ENCODE data around the gene HIVEP1. TPM values are rescaled to one million over a fixed set of nuclear protein-coding genes. Genes with fewer than 3 reads are reported as not detected.
A peak's percentile ranks its signal among the peaks of the same experiment; 100 is the strongest.

The HIVEP1 gene
- total and polyA plus RNA-seq, 7 experiments from 2014 or later: 13.2 to 86.1 (median 31.5) TPM

- Histone ChIP-seq H3K36me3 (ENCODE audit: control insufficient read depth in 2 of 3, insufficient read depth in 3 of 3, low read length in 3 of 3) (no peaks in the 10 kb centered on the region), H3K9me3 (ENCODE audit: control insufficient read depth in 2 of 3, low read length in 3 of 3) (no peaks in the 10 kb centered on the region), H3K27ac (ENCODE audit: low read depth, low read length) (no peak overlapping the region), H3K4me1 (ENCODE audit: control insufficient read depth in 2 of 2, insufficient read depth in 2 of 2, low read length in 2 of 2) (no peaks in the 10 kb centered on the region), H3K4me3 (ENCODE audit: low read length) (no peak overlapping the region), H3K27me3 (ENCODE audit: control insufficient read depth in 2 of 2, insufficient read depth in 2 of 2, low read length in 2 of 2) (no peaks in the 10 kb centered on the region)
- no peak for DNase-seq
- Mint-ChIP-seq H3K27me3 (peaks cover 0 to 6% (median 0%) of the 10 kb centered on the region in 5 donors), H3K4me1 (peaks cover 0 to 3% (median 2%) of the 10 kb centered on the region in 7 donors), H3K36me3 (no peaks in the 10 kb centered on the region), H3K27ac (no peak overlapping the region), H3K9me3 (no peaks in the 10 kb centered on the region), H3K4me3 (no peak overlapping the region)
- POLR2A ChIA-PET: no interaction called here
- no peak for ATAC-seq
- CTCF ChIA-PET: interaction anchor here (0.7 kb wide), 1 partner anchor 231 kb away, joined by 3 read pairs; no protein-coding TSS in a partner anchor
- intact Hi-C loops (cut with micrococcal nuclease): no loop called here
Measured at GRCh38 chr6:11983306-11983705, 28.8 kb upstream of the HIVEP1 start.

- Mint-ChIP-seq H3K27ac (no peak overlapping the region), H3K27me3 (peaks cover 0 to 7% (median 0%) of the 10 kb centered on the region in 5 donors), H3K4me1 (peaks cover 0 to 5% (median 0%) of the 10 kb centered on the region in 7 donors), H3K9me3 (no peaks in the 10 kb centered on the region), H3K4me3 (no peak overlapping the region), H3K36me3 (no peaks in the 10 kb centered on the region)
- ChIA-PET POLR2A (interaction anchor here (1.2 kb wide), 1 partner anchor 29 kb away, joined by 3 read pairs; no protein-coding TSS in a partner anchor), CTCF (no interaction called here)
- H3K27ac ChIP-seq (ENCODE audit: low read depth, low read length): no peak overlapping the region
- H3K4me3 ChIP-seq (ENCODE audit: low read length): no peak overlapping the region
- no peaks in the 10 kb centered on the region for H3K9me3 ChIP-seq (ENCODE audit: control insufficient read depth in 2 of 3, low read length in 3 of 3)
- no peaks in the 10 kb centered on the region for H3K4me1 ChIP-seq (ENCODE audit: control insufficient read depth in 2 of 2, insufficient read depth in 2 of 2, low read length in 2 of 2)
- no peaks in the 10 kb centered on the region for H3K36me3 ChIP-seq (ENCODE audit: control insufficient read depth in 2 of 3, insufficient read depth in 3 of 3, low read length in 3 of 3)
- no peak for ATAC-seq
- no peaks in the 10 kb centered on the region for H3K27me3 ChIP-seq (ENCODE audit: control insufficient read depth in 2 of 2, insufficient read depth in 2 of 2, low read length in 2 of 2)
- no peak for DNase-seq
- intact Hi-C loops (cut with micrococcal nuclease): loop anchor here in 1 of 2 donors (2.0 kb wide), 1 partner anchor 21 kb away; no protein-coding TSS in a partner anchor
Measured at GRCh38 chr6:11987386-11987785, 24.7 kb upstream of the HIVEP1 start.

GRCh38 chr6:11989386-11989785, 22.7 kb upstream of the HIVEP1 start:
- Mint-ChIP-seq H3K36me3 (peaks cover 0 to 3% (median 0%) of the 10 kb centered on the region in 5 donors), H3K4me1 (peaks cover 0 to 5% (median 0%) of the 10 kb centered on the region in 7 donors), H3K27me3 (peaks cover 0 to 7% (median 0%) of the 10 kb centered on the region in 5 donors), H3K4me3 (no peak overlapping the region), H3K9me3 (no peaks in the 10 kb centered on the region), H3K27ac (peak overlapping the region in 1 of 9 donors; percentile 49)
- POLR2A ChIA-PET: no interaction called here
- intact Hi-C loops (cut with micrococcal nuclease): no loop called here
- DNase-seq (no peak), ATAC-seq (no peak)
- Histone ChIP-seq H3K27me3 (ENCODE audit: control insufficient read depth in 2 of 2, insufficient read depth in 2 of 2, low read length in 2 of 2) (no peaks in the 10 kb centered on the region), H3K4me3 (ENCODE audit: low read length) (no peak overlapping the region), H3K4me1 (ENCODE audit: control insufficient read depth in 2 of 2, insufficient read depth in 2 of 2, low read length in 2 of 2) (no peaks in the 10 kb centered on the region), H3K9me3 (ENCODE audit: control insufficient read depth in 2 of 3, low read length in 3 of 3) (no peaks in the 10 kb centered on the region), H3K27ac (ENCODE audit: low read depth, low read length) (no peak overlapping the region), H3K36me3 (ENCODE audit: control insufficient read depth in 2 of 3, insufficient read depth in 3 of 3, low read length in 3 of 3) (no peaks in the 10 kb centered on the region)
- CTCF ChIA-PET: no interaction called here

- peaks cover 0 to 5% (median 0%) of the 10 kb centered on the region in 7 donors for H3K4me1 Mint-ChIP-seq
- Histone ChIP-seq H3K27ac (ENCODE audit: low read depth, low read length) (no peak overlapping the region), H3K4me1 (ENCODE audit: control insufficient read depth in 2 of 2, insufficient read depth in 2 of 2, low read length in 2 of 2) (no peaks in the 10 kb centered on the region), H3K36me3 (ENCODE audit: control insufficient read depth in 2 of 3, insufficient read depth in 3 of 3, low read length in 3 of 3) (no peaks in the 10 kb centered on the region), H3K9me3 (ENCODE audit: control insufficient read depth in 2 of 3, low read length in 3 of 3) (no peaks in the 10 kb centered on the region), H3K27me3 (ENCODE audit: control insufficient read depth in 2 of 2, insufficient read depth in 2 of 2, low read length in 2 of 2) (no peaks in the 10 kb centered on the region), H3K4me3 (ENCODE audit: low read length) (no peak overlapping the region)
- H3K4me3 Mint-ChIP-seq: no peak overlapping the region
- peaks cover 0 to 3% (median 0%) of the 10 kb centered on the region in 5 donors for H3K36me3 Mint-ChIP-seq
- ChIA-PET POLR2A (interaction anchor here (0.6 to 1.5 kb wide), 4 partner anchors 9 to 36 kb away, joined by 3 to 5 read pairs (median 3); no protein-coding TSS in a partner anchor), CTCF (interaction anchor here (0.7 kb wide), 1 partner anchor 55 kb away, joined by 3 read pairs; no protein-coding TSS in a partner anchor)
- intact Hi-C loops (cut with micrococcal nuclease): no loop called here
- ATAC-seq (no peak), DNase-seq (no peak)
- no peak overlapping the region for H3K27ac Mint-ChIP-seq
- peaks cover 0 to 5% (median 0%) of the 10 kb centered on the region in 11 donors for H3K9me3 Mint-ChIP-seq
- H3K27me3 Mint-ChIP-seq: peaks cover 0 to 4% (median 0%) of the 10 kb centered on the region in 5 donors
Measured at GRCh38 chr6:11992086-11992485, 20.0 kb upstream of the HIVEP1 start.

GRCh38 chr6:11994875-11995461, 17.1 kb upstream of the HIVEP1 start:
- DNase-seq (no peak), ATAC-seq (no peak)
- no peaks in the 10 kb centered on the region for H3K27me3 Mint-ChIP-seq
- Histone ChIP-seq H3K27ac (ENCODE audit: low read depth, low read length) (no peak overlapping the region), H3K4me3 (ENCODE audit: low read length) (no peak overlapping the region), H3K4me1 (ENCODE audit: control insufficient read depth in 2 of 2, insufficient read depth in 2 of 2, low read length in 2 of 2) (no peaks in the 10 kb centered on the region), H3K27me3 (ENCODE audit: control insufficient read depth in 2 of 2, insufficient read depth in 2 of 2, low read length in 2 of 2) (no peaks in the 10 kb centered on the region), H3K9me3 (ENCODE audit: control insufficient read depth in 2 of 3, low read length in 3 of 3) (no peaks in the 10 kb centered on the region), H3K36me3 (ENCODE audit: control insufficient read depth in 2 of 3, insufficient read depth in 3 of 3, low read length in 3 of 3) (no peaks in the 10 kb centered on the region)
- H3K4me3 Mint-ChIP-seq: no peak overlapping the region
- peaks cover 0 to 5% (median 0%) of the 10 kb centered on the region in 7 donors for H3K4me1 Mint-ChIP-seq
- H3K36me3 Mint-ChIP-seq: peaks cover 0 to 7% (median 0%) of the 10 kb centered on the region in 5 donors
- peaks cover 0 to 9% (median 0%) of the 10 kb centered on the region in 11 donors for H3K9me3 Mint-ChIP-seq
- ChIA-PET CTCF (interaction anchor here (0.5 kb wide), 1 partner anchor 342 kb away, joined by 3 read pairs; no protein-coding TSS in a partner anchor), POLR2A (interaction anchor here (0.7 kb wide), 1 partner anchor 108 kb away, joined by 3 read pairs; no protein-coding TSS in a partner anchor)
- no peak overlapping the region for H3K27ac Mint-ChIP-seq
- intact Hi-C loops (cut with micrococcal nuclease): no loop called here

- DNase-seq (no peak), ATAC-seq (no peak)
- intact Hi-C loops (cut with micrococcal nuclease): no loop called here
- no peaks in the 10 kb centered on the region for H3K36me3 ChIP-seq (ENCODE audit: control insufficient read depth in 2 of 3, insufficient read depth in 3 of 3, low read length in 3 of 3)
- peaks cover 0 to 9% (median 0%) of the 10 kb centered on the region in 11 donors for H3K9me3 Mint-ChIP-seq
- no peak overlapping the region for H3K4me3 ChIP-seq (ENCODE audit: low read length)
- H3K9me3 ChIP-seq (ENCODE audit: control insufficient read depth in 2 of 3, low read length in 3 of 3): no peaks in the 10 kb centered on the region
- H3K27ac ChIP-seq (ENCODE audit: low read depth, low read length): no peak overlapping the region
- no peak overlapping the region for H3K27ac Mint-ChIP-seq
- H3K4me3 Mint-ChIP-seq: no peak overlapping the region
- POLR2A ChIA-PET: no interaction called here
- peaks cover 0 to 7% (median 0%) of the 10 kb centered on the region in 5 donors for H3K36me3 Mint-ChIP-seq
- no peaks in the 10 kb centered on the region for H3K27me3 Mint-ChIP-seq
- CTCF ChIA-PET: no interaction called here
- peaks cover 0 to 5% (median 0%) of the 10 kb centered on the region in 7 donors for H3K4me1 Mint-ChIP-seq
- no peaks in the 10 kb centered on the region for H3K27me3 ChIP-seq (ENCODE audit: control insufficient read depth in 2 of 2, insufficient read depth in 2 of 2, low read length in 2 of 2)
- no peaks in the 10 kb centered on the region for H3K4me1 ChIP-seq (ENCODE audit: control insufficient read depth in 2 of 2, insufficient read depth in 2 of 2, low read length in 2 of 2)
Measured at GRCh38 chr6:11996751-11997150, 15.4 kb upstream of the HIVEP1 start.

GRCh38 chr6:11999246-11999645, 12.9 kb upstream of the HIVEP1 start:
- no peaks in the 10 kb centered on the region for H3K36me3 ChIP-seq (ENCODE audit: control insufficient read depth in 2 of 3, insufficient read depth in 3 of 3, low read length in 3 of 3)
- Mint-ChIP-seq H3K27ac (no peak overlapping the region), H3K9me3 (peaks cover 0 to 9% (median 0%) of the 10 kb centered on the region in 11 donors), H3K4me3 (no peak overlapping the region), H3K36me3 (peaks cover 0 to 4% (median 0%) of the 10 kb centered on the region in 5 donors), H3K27me3 (no peaks in the 10 kb centered on the region), H3K4me1 (no peaks in the 10 kb centered on the region)
- no peak overlapping the region for H3K4me3 ChIP-seq (ENCODE audit: low read length)
- no peaks in the 10 kb centered on the region for H3K27me3 ChIP-seq (ENCODE audit: control insufficient read depth in 2 of 2, insufficient read depth in 2 of 2, low read length in 2 of 2)
- POLR2A ChIA-PET: no interaction called here
- H3K4me1 ChIP-seq (ENCODE audit: control insufficient read depth in 2 of 2, insufficient read depth in 2 of 2, low read length in 2 of 2): no peaks in the 10 kb centered on the region
- H3K9me3 ChIP-seq (ENCODE audit: control insufficient read depth in 2 of 3, low read length in 3 of 3): no peaks in the 10 kb centered on the region
- DNase-seq (no peak), ATAC-seq (no peak)
- CTCF ChIA-PET: no interaction called here
- H3K27ac ChIP-seq (ENCODE audit: low read depth, low read length): no peak overlapping the region
- intact Hi-C loops (cut with micrococcal nuclease): no loop called here
